AG08396 (cell line): ENCODE measurements around the gene ROR2.

Experiments used
- DNase-seq: peaks from one replicate; pipeline ENCODE4 v3.0.0; 2012; ENCODE audit warnings: low spot score, mixed read lengths

The ROR2 gene

DNA sequence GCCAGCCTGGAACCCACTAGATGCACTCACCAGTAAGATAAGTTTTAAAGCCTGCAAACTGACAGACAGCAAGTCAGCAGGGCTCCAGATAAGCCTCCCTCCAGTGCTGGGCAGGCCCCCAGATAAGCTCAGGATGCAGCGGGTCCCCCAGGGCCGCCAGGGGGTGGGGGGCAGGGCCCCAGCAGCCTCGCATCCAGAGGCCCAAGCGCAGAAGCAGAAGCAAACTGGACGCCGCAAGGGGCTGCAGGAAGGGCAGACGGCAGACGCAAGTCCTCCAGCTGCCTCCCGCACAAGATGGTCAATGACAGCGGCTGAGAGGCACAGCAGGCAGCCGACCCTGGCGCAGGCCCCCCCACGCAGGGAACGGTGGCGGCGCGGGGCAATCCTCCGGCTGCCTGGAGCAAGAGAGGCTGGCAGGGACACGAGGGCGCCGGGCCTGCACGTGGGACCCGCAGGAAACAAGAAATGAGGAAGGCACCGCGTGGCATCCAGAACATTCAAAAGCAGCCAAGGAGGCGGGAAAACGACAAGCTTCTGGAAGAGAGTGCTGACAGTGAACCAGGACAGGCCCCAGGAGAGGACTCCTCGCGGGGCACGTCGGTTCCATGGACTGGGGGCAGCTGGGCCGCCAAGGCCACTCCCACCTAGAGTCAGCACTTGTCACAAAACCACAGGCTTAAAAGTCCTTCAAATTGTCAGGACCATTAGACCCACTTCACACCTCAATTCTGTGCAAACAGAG, 49.8 kb downstream of the ROR2 start:
- DNase-seq: no peak

DNA sequence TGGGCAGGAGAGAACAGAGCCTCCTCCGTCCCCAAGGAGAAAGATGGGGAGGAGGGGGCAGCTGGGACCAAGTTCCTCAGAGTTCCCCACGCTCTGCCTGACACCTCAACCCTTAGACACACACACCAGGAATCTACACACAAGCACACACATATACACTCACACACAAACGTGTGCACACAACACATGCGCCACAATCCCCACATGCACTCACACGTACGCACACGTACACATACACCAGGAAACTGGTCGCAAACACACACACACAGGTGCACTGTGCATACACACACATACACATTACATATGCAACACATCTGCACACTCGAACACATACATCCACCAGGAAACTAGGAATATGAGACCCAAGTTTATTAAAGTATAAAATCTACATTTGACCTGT, 50.4 kb downstream of the ROR2 start:
- DNase-seq: no peak

DNA sequence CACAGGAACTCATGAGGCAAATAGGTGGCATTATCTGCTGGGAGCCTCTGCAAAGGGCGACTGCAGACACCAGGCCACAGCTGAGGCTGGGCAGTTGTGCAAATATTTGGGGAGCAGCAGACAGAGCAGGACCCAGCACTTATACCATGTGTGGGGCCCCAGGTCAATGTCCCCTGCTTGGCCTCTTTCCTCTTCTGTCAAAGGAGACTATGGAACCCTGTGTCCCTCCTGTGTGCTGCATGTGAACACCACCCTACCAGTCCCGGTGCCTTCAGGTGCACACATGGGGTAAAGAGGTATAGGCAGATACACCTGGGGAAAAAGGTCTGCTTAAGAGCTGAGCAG, 50.8 kb downstream of the ROR2 start:
- DNase-seq: no peak

DNA sequence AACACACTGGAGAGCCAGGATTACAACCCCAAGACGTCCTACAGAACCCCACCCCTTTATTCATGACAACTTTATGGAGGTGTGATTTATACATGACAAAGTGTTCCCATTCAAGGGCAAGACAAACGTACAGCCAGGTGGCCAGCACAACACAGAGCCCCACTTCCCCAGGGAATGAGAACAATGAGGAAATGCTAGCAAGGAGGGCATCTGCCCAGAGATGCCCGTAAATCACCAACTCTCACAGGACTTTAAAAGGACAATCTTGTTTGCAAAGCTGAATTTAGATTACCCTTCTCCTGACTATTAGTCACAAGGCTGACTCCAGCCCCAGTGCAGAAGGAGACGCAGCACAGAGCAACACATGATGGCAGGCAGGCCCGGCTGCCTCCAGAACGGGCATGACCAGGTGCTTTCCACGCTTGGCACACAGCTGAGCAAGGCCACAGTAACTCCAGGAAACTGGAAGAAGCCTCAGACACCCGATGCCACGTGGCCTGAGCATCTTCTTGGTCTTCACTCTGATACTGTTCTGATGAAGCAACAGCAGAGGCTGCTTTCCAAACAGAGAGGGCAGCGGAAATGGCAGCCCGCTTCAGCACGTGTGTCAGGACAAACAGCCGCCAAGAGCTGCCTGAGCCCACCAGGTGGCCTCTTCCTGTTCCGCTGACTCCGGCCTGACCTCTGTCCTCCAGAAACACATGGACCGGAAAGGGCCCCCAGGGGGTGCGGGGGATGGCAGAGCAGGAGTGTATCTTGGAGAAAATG, 51.4 kb downstream of the ROR2 start:
- no peak for DNase-seq

DNA sequence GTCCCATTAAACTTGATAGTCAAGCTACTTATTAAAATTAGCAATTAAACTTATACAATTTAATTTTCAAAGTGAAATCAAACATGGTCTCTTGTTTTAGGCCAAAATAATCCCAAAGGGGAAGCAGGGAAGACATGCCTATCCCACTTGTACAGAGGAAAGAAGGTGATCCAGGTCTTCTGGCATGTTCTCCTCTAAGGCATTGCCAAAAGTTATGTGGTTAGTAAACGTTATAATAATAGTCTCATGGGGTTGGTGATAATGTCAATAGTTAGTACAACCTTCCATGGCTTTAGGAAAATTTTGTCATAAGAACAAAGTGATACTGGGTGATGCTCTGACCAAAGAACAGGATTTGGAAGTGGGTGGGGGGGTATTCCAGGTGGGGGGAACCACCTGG, 52.8 kb downstream of the ROR2 start:
- no peak for DNase-seq

DNA sequence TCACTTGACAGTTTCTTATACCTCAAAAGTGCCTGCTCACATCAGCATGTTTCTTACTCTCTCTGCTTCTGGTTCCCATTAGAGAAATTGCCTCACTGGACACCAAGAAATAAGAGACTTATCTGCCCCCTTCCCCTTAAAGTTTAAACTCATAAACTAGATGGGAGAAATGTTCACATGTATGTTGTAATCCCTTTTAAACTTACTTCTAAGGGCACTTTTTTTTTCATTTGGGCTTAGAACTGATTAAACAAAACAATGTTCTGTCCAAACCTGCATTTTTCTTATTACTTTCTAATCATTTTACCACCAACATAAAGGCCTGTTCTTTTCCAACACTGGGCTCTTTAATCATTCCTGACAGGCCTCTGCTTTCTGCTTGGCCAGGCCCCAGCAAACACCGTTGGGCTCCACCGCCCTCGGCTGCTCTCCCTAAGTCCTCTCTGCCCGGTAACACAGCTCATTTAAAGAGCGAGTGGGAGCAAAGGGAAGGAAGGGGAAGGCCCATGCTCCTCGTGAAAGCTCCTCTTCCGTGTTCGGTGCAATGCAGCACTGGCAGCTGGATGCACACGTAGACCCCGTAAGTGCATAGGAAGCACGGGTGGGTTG, 53.4 kb downstream of the ROR2 start:
- DNase-seq: no peak

DNA sequence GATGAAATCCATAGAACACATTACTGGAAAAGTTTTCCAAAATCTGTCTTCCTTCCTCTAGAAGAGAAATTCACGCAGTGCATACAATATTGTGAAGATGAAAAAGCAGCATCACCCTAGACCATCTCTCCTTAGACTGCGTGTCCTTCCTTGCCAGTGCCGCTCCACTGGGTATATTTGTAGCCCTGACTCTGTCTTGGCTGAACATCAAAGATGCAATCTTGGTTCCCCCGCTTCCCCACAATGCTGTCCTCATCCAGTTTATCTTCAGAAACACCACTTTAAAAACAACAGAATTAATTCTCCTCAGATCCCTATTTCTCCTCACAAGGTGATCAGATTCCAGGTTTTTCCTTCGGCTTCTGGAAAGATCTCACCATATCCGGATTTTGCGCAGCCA, 53.9 kb downstream of the ROR2 start:
- no peak for DNase-seq

DNA sequence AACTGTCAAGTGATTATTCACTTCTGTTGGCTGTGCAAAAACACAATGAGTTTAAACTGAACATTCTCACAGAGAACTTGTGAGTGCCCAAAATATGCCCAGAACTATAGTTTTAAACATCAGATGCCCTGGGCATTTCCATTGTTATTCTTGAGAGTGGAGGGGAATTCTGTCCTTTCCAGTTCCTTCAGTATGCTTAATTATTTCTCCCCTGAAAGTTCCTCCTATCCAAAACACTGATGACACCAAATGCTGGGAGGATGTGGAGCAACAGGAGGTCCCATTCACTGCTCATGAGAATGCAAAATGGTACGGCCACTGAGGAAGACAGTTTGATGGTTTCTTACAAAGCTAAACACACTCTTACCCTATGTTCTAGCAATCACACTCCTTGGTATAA, 55.5 kb downstream of the ROR2 start:
- DNase-seq: no peak

DNA sequence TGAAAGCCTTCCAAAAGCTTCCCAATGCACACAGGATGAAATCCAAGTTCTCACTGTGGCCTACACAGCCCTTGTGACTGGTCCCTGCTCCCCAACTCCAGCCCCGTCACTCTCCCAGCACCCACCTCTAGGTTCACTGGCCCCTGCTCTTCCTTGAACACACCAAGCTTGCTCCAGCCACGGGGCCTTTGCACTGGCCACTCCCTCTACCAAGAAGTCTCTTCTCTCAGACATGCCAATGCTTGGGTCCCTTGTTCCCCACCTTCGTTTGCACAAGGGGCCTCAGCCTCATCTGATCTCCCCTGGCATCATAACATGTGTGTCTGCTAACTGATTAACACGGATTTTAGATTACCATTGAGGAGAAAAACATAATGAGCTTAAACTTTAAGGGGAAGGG, 56.0 kb downstream of the ROR2 start:
- no peak for DNase-seq

DNA sequence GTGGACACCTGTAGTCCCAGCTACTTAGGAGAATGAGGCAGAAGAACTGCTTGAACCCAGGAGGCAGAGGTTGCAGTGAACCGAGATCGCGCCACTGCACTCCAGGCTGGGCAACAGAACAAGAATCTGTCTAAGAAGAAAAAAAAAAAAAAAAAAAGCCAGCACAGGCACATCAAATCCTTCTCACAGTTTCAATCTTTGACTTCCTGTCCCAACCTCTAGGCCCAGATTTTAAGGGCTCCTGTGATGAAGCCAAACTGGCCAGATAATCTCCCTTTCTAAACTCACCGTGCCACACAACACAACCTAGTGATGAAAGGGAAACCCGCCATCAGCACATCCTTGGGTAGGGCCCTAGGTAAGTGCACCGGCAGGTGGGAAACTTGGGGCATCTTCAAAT, 58.1 kb downstream of the ROR2 start:
- no peak for DNase-seq

DNA sequence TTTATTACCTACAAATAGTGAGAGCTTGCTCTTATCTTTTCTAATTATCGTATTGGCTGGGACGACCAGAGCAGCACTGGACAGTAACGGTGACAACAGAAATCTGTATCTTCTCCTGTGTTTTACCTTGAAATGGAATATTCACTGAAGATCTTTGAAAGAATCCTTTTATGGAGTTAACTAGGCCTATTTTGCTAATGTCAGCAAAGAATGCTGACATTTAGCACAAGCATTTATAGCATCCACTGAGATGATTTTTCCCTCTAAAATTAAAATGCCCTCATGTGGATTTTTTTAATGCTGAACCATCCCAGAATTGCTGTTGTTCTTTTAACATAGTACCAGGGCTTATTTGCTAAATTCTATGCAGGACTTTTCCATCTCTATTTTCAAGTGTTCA, 59.4 kb downstream of the ROR2 start:
- no peak for DNase-seq

DNA sequence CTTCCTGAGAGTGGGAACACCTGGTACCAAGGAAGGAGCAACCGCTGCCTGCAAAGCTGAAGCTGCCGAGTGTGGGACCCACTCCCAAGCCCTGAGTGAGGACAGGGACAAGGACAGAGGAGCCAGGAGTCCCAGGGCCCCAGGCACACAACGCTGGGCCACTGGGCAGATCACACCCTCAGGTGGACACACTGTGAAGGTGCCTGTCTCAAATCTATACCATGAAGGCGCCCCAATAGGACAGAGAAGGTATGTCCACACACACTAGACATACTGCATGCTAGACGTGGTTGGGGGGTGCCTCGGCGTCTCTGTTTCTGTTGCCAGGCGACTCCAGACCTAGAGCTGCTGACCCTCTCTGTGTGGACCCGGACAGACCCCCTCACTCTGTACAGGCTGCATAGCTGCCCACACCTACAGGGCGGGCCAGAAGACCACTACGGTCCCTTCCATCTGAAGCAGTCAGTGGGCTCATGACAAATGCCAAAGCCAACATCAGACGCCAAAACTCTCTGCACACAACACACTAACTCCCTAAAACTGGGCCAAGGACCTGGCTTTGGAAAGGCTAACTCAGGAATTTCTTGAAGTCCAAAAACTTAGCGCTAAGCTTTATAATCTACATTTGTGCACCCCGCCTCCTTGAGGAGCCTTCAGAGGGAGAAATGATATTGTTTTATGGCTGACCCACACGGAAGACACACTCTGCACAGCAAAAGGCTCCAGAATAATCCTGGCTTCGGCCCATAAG, 60.7 kb downstream of the ROR2 start:
- DNase-seq: no peak

DNA sequence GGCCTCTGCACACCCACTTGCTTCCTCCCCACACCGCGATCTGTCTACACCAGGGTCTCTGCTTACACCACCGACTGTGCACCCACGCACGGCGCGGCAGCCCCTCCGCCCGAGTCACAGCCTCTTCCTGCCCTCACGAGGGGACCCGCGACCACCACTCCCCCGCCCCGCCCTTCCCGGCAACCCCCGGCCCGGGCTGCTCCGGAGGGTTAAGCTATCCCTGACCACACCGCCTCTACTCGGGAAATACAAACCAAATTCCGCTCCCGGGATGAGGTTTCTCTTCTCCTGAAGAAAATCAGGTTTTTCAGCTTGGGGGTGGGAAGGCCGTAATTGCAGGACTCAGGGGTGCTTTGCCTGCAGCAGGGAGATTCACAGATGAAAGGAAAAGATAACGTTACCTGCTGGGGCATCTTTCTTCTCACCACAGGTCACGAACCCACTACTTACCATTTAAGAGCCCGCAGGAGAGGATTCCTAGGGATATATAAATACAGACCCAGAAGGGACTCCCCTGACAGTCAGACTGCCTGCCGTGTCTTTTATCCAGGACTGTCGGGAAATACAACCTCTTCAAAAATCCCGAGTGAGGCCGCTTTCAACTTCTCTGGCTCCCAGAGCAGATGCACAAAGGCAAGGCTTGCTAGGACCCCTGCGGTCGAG, 63.5 kb downstream of the ROR2 start:
- DNase-seq: no peak

DNA sequence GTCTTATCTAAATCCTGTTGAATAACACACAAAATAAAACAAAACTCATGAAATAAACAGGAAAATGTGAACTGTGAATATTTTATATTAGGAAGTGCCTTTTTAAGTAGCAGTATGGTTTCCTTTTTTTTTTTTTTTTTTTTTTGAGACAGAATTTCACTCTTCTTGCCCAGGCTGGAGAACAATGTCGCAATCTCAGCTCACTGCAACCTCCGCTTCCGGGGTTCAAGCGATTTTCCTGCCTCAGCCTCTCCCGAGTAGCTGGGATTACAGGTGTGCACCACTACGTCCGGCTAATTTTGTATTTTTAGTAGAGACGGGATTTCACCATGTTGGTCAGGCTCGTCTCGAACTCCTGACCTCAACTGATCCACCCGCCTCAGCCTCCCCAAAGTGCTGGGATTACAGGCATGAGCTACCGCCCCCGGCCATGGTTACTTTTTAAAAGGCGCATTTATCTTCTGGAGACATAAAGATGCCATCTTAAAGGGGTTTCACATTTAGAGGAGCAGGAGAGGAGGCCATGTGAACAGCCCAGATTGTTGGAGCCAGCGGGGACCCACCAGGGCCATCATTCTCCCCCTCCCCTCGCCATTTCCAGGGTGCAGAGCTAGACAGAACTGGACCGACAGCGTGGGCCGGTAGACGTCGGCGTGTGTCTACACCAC, 64.1 kb downstream of the ROR2 start:
- DNase-seq: no peak

DNA sequence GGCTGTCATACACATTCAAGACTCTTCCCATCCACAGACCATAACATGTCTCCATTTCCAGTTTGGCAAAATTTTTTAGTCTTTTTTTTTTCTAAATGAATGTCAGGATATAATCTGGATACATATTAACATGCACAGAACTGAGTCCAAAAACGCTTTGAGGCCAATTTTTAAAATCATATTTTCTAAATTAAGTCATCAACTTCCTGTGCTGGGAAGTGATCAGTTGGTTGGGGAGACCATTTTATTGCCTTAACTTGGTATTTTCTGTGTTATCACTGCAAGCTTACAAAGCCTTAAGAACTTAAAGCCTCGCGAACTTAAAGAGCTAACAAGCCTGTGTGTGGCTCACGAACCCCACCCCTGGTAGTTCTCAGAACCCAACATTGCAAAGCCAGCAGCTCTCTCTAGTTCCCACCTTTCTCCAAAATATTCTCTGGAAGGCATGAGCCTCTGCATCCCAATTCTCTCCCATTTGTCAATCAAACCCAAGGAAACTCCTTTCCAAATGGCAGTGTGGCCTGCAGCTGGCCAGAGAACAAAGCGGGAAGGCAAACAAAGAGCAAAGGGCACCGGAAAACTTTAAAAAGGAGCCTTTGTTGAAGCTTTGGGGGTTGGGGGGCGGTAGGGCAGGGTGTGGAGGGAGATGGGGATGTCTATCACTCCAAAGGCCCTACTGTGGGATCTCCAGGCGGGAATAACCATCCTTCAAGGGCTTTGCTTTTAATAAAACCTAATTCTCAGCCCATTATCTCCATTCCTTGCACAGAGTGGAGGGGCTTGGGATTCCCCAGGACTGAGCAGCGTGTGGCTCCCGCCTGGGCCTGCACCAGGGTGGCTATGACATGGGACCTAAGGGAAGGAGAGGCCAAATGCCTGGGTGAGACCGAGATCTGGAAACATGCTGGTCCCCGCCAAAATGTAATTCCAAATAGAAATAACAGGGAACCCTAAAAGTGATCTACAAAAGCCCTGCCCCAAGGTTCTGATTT, 65.0 kb downstream of the ROR2 start:
- DNase-seq: no peak

DNA sequence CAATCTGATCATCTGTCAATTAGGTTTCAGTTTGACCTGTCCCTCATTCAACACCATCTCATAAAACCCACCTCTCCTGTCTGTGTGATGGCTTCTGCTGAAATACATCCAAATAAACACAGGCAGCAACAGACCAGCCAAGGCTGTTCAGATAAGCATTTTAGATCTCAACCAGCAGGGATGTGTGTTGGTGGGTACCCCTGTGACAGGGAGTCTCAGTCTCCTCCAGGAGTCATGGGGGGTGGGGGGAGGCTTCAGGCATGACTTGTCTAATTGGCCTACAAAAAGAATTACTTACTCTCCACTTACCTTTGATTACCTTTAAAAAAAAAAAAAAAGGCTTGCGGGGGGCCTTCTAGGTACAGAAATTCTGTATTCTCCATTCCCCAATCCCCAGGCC, 65.9 kb downstream of the ROR2 start:
- no peak for DNase-seq

DNA sequence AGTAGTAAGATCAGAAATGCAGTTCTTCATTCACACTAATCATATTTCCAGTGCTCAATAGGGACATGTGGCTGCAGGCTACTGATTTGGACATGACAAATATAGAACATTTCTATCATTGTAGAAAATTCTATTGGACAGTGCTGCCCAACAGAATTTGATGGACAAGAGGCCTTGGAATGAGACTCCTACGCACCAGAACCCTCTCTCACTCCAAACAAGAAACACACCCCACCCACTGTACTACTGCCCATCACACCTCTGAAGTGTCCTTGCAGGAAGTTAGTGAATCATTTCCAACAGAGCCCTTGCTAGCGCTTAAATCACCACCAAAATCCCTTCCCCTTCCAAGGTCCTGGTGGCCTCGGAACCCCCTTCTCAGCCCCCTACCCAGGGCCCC, 66.5 kb downstream of the ROR2 start:
- DNase-seq: no peak

DNA sequence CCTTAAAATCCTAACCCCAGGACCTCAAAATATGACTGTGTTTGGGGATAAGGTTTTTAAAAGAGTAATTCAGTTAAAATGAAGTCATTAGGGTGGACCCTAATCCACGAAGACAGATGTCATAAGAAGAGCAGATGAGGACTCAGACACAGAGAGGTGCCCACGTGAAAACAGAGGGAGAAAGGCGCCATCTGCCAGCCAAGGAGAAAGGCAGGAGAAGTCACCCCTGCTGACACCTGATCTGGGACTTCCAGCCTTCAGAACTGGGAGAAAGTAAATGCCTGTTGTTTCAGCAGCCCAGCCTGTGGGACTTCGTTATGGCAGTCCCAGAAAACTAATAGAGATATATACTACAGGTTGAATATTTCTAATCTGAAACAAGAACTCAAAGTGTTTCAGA, 67.4 kb downstream of the ROR2 start:
- no peak for DNase-seq

DNA sequence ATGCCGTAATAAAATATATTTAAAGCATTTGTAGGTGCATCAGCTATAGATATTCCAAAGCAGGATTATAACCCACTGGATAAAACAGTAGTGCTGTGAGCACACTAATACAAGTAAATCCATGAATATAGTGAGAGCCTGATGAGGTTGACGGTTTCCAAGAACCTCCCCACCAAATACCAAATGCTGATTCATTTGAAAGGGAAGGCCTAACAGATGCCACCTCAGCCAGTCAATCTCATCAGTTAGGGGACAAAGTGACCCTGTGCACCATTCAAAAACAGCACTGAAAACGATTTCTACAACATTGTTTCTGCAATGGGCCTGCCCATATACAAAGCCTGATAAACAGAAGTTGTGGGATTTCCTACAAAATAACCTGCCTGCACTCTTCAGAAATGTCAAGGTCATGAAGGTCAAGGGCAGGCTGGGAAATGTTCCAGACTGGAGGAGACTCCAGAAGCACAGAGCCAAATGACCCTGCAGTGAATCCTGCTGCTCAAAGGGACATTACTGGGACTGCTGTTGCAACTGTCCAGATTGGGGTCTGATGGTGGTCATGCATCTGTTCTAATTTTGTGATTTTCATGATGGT, 69.6 kb downstream of the ROR2 start:
- DNase-seq: no peak

DNA sequence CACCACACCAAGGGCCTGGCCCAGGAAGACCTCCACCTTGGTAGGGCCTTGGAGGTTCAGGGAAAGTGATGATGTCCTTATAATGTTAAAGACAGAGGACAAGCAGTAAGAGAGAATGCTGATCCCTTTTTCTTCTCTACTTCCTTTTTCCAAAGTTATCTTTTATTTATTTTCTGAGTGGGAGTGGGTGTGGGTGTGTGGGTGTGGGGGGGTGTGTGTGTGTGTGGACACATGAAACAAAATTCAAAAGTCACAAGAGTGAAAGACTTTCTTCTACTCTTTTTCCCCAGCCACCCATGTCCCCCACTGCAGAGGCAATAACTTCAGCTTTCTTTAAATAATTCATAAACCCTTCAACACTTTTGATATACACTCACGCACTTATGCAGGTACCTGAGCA, 70.8 kb downstream of the ROR2 start:
- DNase-seq: no peak
